Measurements from ENCODE around the gene DMRTA1. TPM values are rescaled to one million over a fixed set of nuclear protein-coding genes. Genes with fewer than 3 reads are reported as not detected.
"Not testable (repeated sequence)": the region's sequence is repeated elsewhere in the genome, so short reads cannot be mapped to it uniquely, and the experiment has no call there.

Gene DMRTA1
- total RNA-seq, 2 donors from 2014 or later = 1.2 to 1.6 TPM

DNA sequence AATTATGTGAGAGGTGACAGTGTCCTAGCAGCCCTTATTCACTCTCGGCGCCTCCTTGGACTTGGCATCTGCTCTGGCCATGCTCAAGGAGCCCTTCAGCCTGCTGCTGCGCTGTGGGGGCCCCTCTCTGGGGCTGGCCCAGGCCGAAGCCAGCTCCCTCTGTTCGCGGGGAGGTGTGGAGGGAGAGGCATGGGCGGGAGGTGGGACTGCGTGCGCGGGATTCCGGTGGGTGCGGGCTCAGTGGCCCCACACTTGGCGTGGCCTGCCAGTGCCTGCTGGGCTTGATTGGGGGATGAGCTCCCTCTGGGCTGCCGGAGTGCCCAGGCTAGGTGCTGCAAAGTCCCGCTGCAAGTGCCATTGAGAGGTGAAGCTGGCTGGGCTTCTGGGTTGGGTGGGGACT lies 12.9 kb upstream of the DMRTA1 start:
- H3K9ac ChIP-seq (ENCODE audit: low read depth in 2 of 2, low read length in 2 of 2) = no peak overlapping the region
- no peak for TF ChIP-seq CTCF (IDR thresholded peaks at IDR 0.05)
- H3K27ac ChIP-seq = no peak overlapping the region
- H3K9me3 ChIP-seq = no peaks in the 10 kb centered on the region
- no peak for DNase-seq
- intact Hi-C loops (cut with DNase I) = no loop called here
- H3K36me3 ChIP-seq = no peaks in the 10 kb centered on the region
- H3K4me3 ChIP-seq = no peak overlapping the region
- no peaks in the 10 kb centered on the region for H3K4me1 ChIP-seq
- no peaks in the 10 kb centered on the region for H3K27me3 ChIP-seq

- H3K9ac ChIP-seq (ENCODE audit: low read depth in 2 of 2, low read length in 2 of 2); H3K9me3 ChIP-seq; H3K27ac ChIP-seq; intact Hi-C loops (cut with DNase I); H3K36me3 ChIP-seq; H3K4me3 ChIP-seq; DNase-seq; H3K27me3 ChIP-seq; H3K4me1 ChIP-seq: not testable (repeated sequence)
These were observed 11.4 kb upstream of the DMRTA1 start for GRCh38 chr9:22435252-22435651.

GRCh38 chr9:22437461-22438067 lies 9.1 kb upstream of the DMRTA1 start:
- H3K27me3 ChIP-seq; H3K36me3 ChIP-seq; H3K9ac ChIP-seq (ENCODE audit: low read depth in 2 of 2, low read length in 2 of 2); H3K27ac ChIP-seq; H3K9me3 ChIP-seq; intact Hi-C loops (cut with DNase I); H3K4me1 ChIP-seq; H3K4me3 ChIP-seq; DNase-seq: not testable (repeated sequence)

GRCh38 chr9:22440841-22441240 lies 5.8 kb upstream of the DMRTA1 start:
- TF ChIP-seq CTCF (IDR thresholded peaks at IDR 0.05) = no peak

DNA sequence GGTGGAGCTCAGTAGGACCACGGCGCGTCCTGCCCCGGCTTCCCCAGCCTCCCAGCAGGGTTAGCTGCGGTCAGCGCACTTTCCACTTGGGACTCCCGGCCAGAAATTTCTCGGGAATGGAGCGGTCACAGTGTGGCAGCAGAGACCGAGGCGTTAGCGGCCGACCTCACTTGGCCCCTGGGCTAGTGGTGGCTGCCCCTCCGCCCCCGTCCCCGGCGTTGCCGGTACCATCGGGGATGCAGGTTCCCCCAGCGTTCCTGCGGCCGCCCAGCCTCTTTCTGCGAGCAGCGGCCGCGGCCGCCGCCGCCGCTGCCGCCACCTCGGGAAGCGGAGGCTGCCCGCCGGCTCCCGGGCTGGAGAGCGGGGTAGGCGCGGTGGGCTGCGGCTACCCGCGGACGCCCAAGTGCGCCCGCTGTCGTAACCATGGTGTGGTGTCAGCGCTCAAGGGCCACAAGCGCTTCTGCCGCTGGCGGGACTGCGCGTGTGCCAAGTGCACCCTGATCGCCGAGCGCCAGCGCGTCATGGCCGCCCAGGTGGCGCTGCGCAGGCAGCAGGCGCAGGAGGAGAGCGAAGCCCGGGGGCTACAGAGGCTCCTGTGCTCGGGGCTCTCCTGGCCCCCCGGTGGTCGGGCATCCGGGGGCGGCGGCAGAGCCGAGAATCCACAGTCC lies 460 bp downstream of the DMRTA1 start:
- intact Hi-C loops (cut with DNase I) = no loop called here
- TF ChIP-seq CTCF (IDR thresholded peaks at IDR 0.05) = peak; percentile 9
- Histone ChIP-seq H3K9ac (ENCODE audit: low read depth in 2 of 2, low read length in 2 of 2) (peak overlapping the region; percentile 63 to 72), H3K4me1 (no peaks in the 10 kb centered on the region), H3K27me3 (peaks cover 6% of the 10 kb centered on the region), H3K27ac (peak overlapping the region; percentile 19), H3K9me3 (no peaks in the 10 kb centered on the region), H3K36me3 (no peaks in the 10 kb centered on the region), H3K4me3 (peak overlapping the region; percentile 62)
- peak; percentile 71 for DNase-seq

More at GRCh38 chr9:22440841-22441240, 5.8 kb upstream of the DMRTA1 start:
- no peak overlapping the region for H3K27ac ChIP-seq
- no peak for DNase-seq
- no peaks in the 10 kb centered on the region for H3K4me1 ChIP-seq
- no peak overlapping the region for H3K4me3 ChIP-seq
- intact Hi-C loops (cut with DNase I) = no loop called here
- H3K27me3 ChIP-seq = no peaks in the 10 kb centered on the region
- no peak overlapping the region for H3K9ac ChIP-seq (ENCODE audit: low read depth in 2 of 2, low read length in 2 of 2)
- no peaks in the 10 kb centered on the region for H3K36me3 ChIP-seq
- H3K9me3 ChIP-seq = no peaks in the 10 kb centered on the region

DNA sequence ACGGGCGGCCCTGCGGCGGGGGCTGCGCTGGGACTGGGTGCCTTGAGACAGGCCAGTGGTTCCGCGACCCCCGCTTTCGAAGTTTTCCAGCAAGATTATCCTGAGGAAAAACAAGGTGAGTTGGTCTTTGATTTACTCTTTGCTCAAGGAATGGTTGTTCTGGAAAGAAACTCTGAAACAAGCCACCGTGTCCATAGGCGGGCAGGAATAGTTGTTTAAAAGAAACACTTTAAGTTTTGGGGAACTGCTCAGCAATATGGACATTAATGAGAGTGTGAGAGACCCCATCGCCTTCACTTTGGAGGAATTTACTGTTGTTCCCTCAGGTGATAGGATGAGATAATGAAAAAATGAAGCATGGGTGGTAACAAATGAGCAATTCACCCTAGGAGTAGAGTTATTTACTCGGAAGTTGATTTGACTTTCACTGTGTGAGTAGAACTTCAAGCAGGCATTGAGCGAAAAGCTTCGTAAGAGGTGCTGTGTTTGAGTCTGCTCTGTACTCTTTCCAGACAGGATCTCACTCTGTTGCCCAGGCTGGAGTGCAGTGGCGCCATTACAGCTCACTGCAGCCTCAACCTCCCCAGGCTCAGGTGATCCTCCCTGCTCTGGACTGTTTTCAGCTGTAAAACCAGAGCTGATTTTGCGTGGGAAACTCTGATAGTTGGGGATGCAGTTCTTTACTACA lies 1.1 kb downstream of the DMRTA1 start:
- Histone ChIP-seq H3K9me3 (no peaks in the 10 kb centered on the region), H3K9ac (ENCODE audit: low read depth in 2 of 2, low read length in 2 of 2) (peak overlapping the region; percentile 63 to 72), H3K36me3 (no peaks in the 10 kb centered on the region), H3K27ac (peak overlapping the region; percentile 19), H3K4me1 (no peaks in the 10 kb centered on the region), H3K27me3 (peaks cover 6% of the 10 kb centered on the region), H3K4me3 (peak overlapping the region; percentile 62)
- peak; percentile 39 for DNase-seq
- no peak for TF ChIP-seq CTCF (IDR thresholded peaks at IDR 0.05)
- intact Hi-C loops (cut with DNase I) = no loop called here

All from colonic mucosa (tissue), 4 donors.